A549 treated with Mapracorat at 1 μM for 4 hours (cell line): ENCODE measurements around the gene GPR108. TPM values are rescaled to one million over a fixed set of nuclear protein-coding genes. Genes with fewer than 3 reads are reported as not detected.

Experiments
- total RNA-seq: library from RNA; stranded (reverse); fragments of 200-300 nt; extraction: Qiagen RNA extraction; gene quantifications from 5 replicates; pipeline ENCODE4 v1.2.3, GENCODE V29; 2022

The GPR108 gene
- 30.2 to 47.5 TPM (median 43.2 TPM) in 5 replicates for total RNA-seq

DNA sequence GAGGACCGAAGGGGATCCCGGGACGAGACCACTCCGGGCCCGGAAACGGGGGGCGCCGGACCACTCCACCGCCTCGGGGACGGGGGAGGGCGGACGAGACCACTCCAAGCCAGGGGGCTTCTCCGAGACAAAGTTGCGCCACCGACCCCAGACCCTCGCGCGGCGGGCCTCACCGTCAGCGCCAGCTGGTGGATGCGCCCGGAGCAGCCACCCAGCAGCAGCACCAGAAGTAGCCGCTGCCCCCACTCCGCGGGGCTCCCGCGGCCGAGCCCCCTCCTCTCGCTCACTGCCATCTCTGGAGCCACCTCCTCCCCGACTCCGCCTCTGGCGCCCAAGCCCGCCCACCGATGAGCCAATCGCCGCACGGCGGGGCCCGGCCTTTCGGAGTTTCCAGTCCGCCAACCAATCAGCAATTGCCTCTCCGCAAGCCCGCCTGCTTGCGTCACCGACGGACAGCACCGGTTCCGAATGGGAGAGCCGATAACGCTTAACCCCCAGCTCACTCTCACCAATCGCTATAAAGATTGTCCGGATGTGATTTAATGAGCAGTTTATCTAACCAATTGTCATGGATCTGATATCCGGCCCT is at the start of gene GPR108:
GPR108 (minus strand) TSS at position 297 of the 589 bp plus-strand sequence; CDS start at position 293, 4 bp downstream.

DNA sequence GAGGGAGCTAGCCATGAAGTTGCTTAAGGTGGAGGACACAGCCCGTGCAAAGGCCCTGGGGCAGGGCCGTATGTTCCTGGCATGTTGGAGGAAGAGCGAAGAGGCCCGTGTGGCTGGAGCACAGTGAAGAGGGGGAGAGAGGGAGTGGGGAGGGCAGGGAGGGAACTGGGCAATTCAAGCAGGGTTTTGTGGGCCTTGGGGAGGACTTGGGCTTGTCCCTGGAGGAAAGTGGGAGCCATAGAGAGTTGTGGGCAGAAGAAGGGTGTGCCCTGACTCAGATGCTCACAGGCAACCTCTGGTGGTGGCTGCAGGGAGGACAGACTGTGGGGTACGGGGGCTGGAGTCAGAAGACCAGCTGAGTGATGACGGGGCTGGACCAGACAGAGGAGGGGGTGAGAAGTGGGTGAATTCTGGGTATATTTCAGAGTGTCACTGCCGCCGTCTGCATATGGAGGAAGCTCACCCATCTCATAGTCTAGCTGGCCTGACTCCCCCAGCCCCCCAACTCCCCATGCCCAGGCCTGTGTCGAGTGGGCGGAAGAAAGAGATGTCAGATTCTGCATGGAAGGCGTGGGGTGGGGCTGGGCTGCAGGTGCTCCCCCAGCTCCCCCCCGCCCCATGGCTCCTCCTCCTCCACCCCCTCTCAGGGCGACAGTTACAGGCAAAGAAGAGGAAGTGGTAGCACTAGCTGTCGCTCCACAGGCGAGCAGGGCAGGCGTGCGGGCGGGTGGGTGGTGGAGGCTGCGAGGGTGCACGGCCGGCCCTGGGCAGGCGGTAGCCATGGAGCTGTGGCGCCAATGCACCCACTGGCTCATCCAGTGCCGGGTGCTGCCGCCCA is 34.9 kb upstream of the GPR108 start, which contains the start of gene VAV1:
VAV1 (plus strand) TSS at position 681 of the 838 bp plus-strand sequence; CDS start at position 781, 100 bp downstream.

DNA sequence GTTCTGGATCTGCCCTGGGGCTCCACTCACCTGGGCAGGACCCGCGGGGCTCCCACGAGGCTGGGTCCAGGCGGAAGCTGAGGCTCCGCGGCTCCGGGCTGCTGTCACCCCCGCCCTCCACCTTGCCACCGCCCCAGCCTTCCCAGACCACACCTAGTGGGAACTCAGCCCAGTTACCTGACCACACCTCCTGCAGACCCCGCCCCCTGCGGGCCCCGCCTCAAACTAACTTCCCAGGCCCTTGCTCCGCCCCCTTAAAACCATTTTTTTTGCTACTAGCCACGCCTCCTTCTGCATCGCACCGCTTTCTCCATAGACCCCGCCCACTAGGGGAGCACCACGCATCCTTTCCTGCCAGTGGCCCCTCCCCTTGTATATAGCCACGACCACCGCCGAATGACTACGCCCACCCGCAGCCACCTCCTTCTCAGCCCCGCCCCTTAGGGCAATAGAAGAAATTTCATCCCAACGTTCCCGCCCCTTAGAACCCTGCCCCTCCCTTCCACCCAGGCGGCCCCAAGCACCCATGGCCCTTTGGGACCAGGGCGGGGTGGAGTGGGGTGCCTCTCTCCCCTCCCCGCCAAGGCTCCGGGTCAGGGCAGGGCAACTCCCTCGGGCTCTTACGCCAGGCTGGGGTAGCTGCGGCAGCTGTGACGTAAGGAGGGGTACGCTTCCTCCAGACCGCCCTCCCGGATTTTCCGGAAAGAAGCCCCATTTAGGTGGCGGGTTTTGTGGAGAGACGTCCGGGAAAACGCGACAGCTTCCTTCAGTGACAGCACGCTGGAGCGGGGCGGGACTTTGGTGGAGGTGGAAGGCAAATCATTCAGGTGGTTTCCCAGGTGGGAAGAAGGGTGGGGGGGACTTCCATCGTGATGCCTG is 30.2 kb upstream of the GPR108 start, which contains the start of gene SH2D3A:
SH2D3A (minus strand) TSS at position 79 of the 879 bp plus-strand sequence. CDS start 3,687 bp downstream, outside the sequence.

DNA sequence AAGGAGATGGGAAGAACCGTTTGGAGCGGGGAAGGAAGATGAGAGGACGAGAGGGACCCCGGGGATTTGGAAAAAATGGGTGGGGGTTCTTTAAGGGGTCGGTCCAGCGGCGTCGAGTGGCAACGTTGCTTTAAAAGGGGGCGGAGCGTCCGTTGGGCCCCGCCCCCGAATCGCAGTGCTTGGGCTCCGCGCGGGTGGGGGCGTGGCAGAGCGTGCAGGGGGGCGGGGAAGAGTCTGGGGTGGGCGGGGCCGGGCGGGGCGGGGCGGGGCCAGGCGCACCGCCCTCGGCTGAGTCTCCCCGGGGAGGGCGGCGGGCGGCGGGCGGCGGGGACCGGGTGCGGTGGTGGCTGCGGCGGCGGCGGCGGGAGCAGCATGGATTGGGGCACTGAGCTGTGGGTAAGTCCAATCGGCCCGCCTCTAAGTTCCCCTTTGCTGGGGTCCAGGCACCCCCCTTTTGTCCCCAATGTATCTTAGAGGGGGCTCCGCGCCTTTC is 2.1 kb upstream of the GPR108 start, which contains the start of gene TRIP10:
TRIP10 (plus strand) TSS at position 291 of the 493 bp plus-strand sequence; CDS start at position 373, 82 bp downstream.

DNA sequence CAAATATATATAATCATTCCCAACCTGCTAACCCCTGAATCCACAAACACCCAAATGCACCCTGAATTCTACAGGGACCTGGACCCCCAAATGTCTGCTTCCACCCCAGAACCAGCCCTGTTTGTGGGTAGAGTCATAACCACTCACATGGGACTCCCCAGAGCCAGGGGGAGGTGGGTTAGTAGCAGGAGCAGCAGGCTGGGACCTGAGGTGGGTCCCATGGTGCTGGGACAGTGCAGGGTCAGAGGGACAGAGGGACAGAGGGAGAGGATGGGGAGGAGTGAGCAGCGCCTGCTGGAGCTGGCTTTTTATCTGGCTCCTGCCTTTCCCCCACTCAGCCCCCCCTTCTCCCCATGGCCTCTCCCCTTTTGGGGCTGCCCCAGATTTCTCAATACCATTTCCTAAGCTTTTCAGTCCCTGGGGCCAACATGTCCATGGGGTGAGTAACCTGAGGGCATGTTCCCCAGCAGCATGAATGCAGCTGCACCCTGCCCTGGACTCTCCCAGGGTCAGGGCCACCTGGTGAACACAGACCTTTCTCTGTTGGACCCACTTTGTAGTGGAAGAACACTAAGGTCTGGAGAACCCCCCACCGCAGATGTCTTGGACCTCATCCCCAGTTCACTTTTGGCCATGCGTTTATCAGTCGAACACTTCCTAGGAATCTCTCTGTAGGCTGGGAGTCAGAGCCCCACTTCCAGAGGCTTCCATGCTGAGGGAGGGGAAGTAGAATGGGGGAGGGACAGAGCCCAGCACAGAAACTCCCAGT is 16.8 kb downstream of the GPR108 start, which contains the start of gene C3:
C3 (minus strand) TSS at position 282 of the 769 bp plus-strand sequence; CDS start at position 221, 61 bp downstream.

Other genes with a start within 250 kb of the GPR108 start
- gene TUBB4A, start 235.3 kb downstream of the GPR108 start, total RNA-seq: 6.0 to 7.6 TPM (median 6.5 TPM) in 5 replicates
- gene TNFSF9, start 206.6 kb downstream of the GPR108 start, total RNA-seq: 2.9 to 6.0 TPM (median 4.5 TPM) in 5 replicates
- gene CD70, start 146.4 kb downstream of the GPR108 start, total RNA-seq: 14.3 to 24.3 TPM (median 22.8 TPM) in 5 replicates
- gene TNFSF14, start 67.4 kb downstream of the GPR108 start, total RNA-seq: 0.06 to 0.14 TPM (median 0.10 TPM) in 4 of 5 replicates, not detected in the other
- gene C3, start 16.9 kb downstream of the GPR108 start, total RNA-seq: 40.6 to 52.1 TPM (median 49.5 TPM) in 5 replicates
- 77.2 to 96.3 TPM (median 91.7 TPM) in 5 replicates for gene TRIP10, start 2.1 kb upstream of the GPR108 start, total RNA-seq
- 15.2 to 18.9 TPM (median 17.1 TPM) in 5 replicates for gene SH2D3A, start 29.9 kb upstream of the GPR108 start, total RNA-seq
- 6.1 to 7.9 TPM (median 7.2 TPM) in 5 replicates for gene VAV1, start 35.1 kb upstream of the GPR108 start, total RNA-seq
- 4.2 to 5.9 TPM (median 4.7 TPM) in 5 replicates for gene ADGRE1, start 150.0 kb upstream of the GPR108 start, total RNA-seq